ENCODE measurements around the gene C1orf216.
"Not testable (repeated sequence)": the region's sequence is repeated elsewhere in the genome, so short reads cannot be mapped to it uniquely, and the experiment has no call there.

C1orf216 gene

DNA sequence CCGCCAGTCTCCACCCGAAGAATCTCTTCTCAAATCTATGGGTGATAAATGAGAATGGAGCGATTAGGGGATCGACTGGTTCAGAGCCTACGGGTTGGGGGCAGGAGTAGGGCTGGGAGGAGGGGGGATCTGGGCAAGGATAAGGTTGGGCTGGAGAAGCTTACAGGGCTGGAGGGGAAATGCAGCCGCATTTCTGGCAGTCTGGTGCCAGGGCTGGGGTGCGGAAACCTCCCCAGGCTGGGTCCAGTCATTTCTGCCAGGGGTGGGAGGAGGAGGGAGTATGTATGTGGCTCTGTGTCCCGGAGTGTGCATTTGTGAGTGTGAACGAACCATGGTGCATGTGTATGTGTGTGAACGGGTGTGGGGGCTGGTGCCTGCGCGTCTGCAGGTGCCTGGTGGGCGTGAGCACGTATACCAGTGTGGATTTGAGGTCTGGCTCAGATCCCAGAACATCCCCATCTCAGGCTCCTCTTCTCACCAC is 10.2 kb downstream of the C1orf216 start:
- H3K4me3 ChIP-seq (ENCODE audit: low read length), result peak overlapping the region; percentile 48
- no peak for DNase-seq (ENCODE audit: low read depth, low spot score)

- peak overlapping the region; percentile 48 for H3K4me3 ChIP-seq (ENCODE audit: low read length)
These were observed 10.9 kb downstream of the C1orf216 start for GRCh38 chr1:35707601-35708440.

DNA sequence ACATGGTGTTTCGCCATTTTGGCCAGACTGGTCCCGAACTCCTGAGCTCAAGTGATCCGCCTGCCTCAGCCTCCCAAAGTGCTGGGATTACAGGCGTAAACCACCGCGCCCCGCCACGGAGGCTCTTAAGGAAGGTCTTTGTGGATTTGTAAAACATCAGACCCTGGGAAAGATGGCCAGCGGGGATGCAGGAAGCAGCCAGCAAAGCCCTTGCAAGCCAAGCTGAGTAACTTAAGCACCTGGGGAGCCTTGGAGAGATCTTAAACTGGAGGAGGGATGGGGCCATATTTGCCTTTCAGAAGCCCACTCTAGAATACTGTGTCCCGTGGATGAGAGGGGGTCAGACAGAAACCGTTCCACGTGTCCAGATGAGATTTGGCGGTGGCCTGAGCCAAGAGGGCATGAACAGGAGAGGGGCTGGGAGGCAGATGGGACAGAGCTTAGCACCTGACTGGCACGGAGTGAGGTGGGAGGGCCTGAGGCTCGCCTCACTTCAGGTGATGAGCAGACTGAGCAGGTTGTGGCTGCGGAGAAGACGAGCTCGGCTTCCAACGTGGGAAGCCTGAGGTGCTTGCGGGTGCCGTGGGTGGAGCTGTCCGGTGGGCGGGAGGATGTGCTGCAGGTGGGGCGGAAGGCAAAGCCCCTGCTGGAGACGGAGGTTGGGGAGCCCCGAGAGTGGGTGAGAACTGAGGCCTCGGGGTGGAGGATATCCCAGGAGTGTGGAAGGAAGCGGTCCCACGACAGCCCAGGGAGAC is 11.7 kb downstream of the C1orf216 start:
- DNase-seq (ENCODE audit: low read depth, low spot score), result peak; percentile 39

More at GRCh38 chr1:35707601-35708440, 10.9 kb downstream of the C1orf216 start:
- no peak for DNase-seq (ENCODE audit: low read depth, low spot score)

DNA sequence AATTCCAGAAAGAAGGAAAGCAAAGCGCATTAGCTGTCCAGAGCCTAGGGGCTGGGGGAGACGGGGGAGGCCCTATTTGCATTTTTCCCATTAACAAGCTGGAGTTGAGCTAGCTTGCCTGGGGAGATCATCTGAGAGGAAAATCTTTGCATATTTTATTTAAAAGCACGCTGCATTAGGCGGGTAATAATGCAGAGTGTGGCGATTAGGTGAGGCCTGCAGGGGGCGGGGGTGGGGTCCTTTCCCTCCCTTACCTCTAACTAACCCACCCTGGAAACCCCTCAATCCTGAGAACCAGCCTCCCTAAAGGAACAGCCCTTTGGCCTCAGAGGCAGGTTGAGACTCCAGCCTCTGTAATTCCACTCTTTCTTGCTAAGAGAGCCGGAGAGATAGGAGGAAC is 16.2 kb downstream of the C1orf216 start:
- DNase-seq (ENCODE audit: low read depth, low spot score), result no peak
- H3K4me3 ChIP-seq (ENCODE audit: low read length), result no peak overlapping the region

More for the DNA sequence above, 11.7 kb downstream of the C1orf216 start:
- peak overlapping the region; percentile 48 for H3K4me3 ChIP-seq (ENCODE audit: low read length)

DNA sequence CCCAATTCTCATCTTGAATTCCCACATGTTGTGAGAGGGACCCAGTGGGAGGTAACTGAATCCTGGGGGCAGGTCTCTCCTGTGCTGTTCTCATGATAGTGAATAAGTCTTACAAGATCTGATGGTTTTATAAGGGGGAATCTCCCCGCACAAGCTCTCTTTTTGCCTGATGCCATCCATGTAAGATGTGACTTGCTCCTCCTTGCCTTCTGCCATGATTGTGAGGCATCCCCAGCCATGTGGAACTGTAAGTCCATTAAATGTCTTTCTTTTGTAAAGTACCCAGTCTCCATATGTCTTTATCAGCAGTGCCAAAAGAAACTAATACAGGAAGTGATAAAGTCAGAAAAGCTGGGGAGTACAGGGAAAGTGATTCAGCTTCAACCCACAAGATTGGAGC is 19.5 kb downstream of the C1orf216 start:
- DNase-seq (ENCODE audit: low read depth, low spot score); H3K4me3 ChIP-seq (ENCODE audit: low read length): not testable (repeated sequence)

DNA sequence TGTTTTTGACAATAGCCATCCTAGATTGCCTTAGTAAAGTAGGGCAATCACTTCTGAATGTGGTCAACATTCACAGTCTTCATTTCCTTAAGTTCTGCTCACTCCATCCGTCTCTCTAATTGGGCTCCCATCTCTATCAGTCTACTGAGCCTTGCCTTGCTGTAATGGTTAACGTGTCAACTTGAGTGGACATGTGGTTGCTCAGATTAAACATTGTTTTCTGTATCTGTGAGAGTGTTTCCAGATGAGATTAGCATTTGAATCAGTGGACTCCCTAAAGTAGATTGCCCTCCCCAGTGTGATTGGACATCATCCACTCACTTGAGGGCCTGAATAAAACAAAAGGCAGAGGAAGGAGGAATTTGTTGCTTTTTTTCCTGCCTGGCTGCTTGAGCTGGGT is 26.4 kb downstream of the C1orf216 start:
- H3K4me3 ChIP-seq (ENCODE audit: low read length), result no peak overlapping the region
- no peak for DNase-seq (ENCODE audit: low read depth, low spot score)

DNA sequence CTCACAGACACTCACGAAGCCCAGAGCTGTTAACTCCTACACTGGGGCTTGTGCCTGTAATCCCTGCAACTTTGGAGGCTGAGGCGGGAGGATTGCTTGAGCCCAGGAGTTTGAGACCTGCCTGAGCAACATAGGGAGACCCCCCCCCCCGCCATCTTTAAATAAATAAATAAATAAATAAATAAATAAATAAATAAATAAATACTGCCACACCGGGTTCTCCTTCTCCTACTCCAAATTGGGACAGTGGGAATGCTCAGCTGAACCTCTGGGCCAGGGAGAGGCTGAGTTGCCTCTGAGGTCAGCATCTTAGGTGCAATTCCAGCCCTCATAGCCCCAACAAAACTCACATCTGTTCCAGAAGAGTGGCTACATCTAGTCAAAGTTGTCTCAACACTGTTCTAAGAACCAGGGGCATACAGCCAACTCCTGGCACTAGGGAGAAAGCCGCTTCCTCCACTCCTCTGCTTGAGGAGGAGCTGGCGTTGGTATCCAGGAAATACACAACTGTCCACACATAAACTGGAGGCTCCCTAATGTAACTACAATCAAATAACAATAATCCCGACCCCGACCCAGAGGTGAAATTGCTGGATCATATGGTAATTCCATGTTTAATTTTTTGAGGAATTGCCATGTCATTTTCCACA is 27.0 kb downstream of the C1orf216 start:
- DNase-seq (ENCODE audit: low read depth, low spot score), result no peak
- H3K4me3 ChIP-seq (ENCODE audit: low read length), result no peak overlapping the region

- no peak for DNase-seq (ENCODE audit: low read depth, low spot score)
- no peak overlapping the region for H3K4me3 ChIP-seq (ENCODE audit: low read length)
These were observed 27.6 kb downstream of the C1orf216 start for GRCh38 chr1:35691080-35691479.

GRCh38 chr1:35690103-35690502 is 28.6 kb downstream of the C1orf216 start:
- not testable (repeated sequence) for H3K4me3 ChIP-seq (ENCODE audit: low read length); DNase-seq (ENCODE audit: low read depth, low spot score)

GRCh38 chr1:35688161-35688560 is 30.5 kb downstream of the C1orf216 start:
- no peak for DNase-seq (ENCODE audit: low read depth, low spot score)
- no peak overlapping the region for H3K4me3 ChIP-seq (ENCODE audit: low read length)

- no peak for DNase-seq (ENCODE audit: low read depth, low spot score)
- H3K4me3 ChIP-seq (ENCODE audit: low read length), result no peak overlapping the region
These were observed 35.7 kb downstream of the C1orf216 start for GRCh38 chr1:35683012-35683411.

DNA sequence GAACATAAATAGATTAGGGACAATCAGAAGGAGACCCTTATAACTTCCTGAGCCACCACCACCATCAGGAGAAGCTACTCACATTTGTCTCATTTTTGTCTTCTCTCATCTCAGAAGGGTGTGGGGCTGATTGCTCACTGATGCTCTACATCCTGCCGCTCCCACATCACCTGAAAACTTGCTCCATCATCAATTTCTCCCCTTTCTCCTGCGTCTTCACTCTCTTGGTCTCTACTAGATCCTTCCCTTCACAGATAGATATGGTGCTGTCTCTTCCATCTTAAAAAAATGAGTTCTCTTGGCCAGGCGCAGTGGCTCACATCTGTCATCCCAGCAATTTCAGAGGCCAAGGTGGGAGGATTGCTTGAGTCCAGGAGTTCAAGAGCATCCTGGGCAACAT is 38.4 kb downstream of the C1orf216 start:
- H3K4me3 ChIP-seq (ENCODE audit: low read length), result no peak overlapping the region
- no peak for DNase-seq (ENCODE audit: low read depth, low spot score)

DNA sequence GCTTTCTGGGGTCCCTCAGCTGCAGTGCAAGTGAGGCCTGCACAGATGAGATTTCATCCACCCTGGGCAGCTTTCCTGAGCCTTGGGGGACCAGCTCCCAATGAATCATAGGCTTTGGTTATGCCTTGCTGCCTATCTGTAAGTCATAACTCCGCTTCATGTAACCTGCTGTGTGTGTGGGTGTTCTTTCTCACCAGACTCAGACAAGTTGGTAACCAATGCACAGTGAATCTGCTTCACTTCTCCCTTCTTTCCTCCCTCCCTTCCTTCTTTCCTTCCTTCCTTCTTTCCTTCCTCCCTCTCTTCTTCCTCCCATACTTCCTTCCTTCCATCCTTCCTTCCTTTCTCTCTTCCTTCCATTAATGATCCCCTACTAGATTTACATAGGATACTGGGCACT is 42.9 kb downstream of the C1orf216 start:
- DNase-seq (ENCODE audit: low read depth, low spot score), result no peak

DNA sequence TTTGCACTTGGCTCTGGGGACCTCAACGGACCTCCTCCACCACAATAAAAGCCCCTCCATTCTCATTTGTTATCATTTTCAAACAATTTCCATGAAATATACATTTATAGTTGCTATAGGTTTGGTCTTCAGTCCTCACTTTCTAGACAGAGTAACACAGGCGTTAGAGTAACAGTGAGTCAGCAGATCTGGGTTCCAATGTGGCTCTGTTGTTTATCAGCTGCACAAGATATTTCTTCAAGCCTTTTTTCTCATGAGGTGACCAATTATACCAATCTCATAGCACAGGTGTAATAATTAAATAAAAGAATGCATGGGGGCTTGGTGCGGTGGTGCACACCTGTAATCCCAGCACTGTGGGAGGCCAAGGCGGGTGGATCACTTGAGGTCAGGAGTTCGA is 44.6 kb downstream of the C1orf216 start:
- DNase-seq (ENCODE audit: low read depth, low spot score), result no peak
- H3K4me3 ChIP-seq (ENCODE audit: low read length), result no peak overlapping the region

More for the DNA sequence above, 42.9 kb downstream of the C1orf216 start:
- H3K4me3 ChIP-seq (ENCODE audit: low read length), result no peak overlapping the region

GRCh38 chr1:35672116-35672515 is 46.6 kb downstream of the C1orf216 start:
- no peak overlapping the region for H3K4me3 ChIP-seq (ENCODE audit: low read length)
- DNase-seq (ENCODE audit: low read depth, low spot score), result no peak

DNA sequence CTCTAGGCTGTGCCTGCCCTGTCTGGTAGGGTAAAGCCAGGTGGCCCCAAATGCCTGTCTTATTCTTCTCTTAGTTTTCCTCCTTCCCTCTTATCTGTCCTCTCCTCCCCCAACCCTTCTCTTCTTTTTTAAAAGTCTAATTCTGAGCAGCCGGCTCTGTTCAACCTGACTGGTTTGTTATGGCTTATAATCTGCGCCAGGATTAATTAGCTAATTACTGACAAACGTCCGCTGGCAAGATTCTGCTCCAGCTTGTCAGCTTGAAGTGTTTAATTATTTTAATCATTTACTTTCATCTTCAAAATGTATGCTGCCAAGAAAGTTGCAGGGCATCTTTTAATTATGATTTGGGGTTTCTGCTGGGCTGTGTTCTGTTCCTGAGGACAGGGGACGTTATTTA is 50.2 kb downstream of the C1orf216 start:
- DNase-seq (ENCODE audit: low read depth, low spot score), result no peak
- H3K4me3 ChIP-seq (ENCODE audit: low read length), result no peak overlapping the region

DNA sequence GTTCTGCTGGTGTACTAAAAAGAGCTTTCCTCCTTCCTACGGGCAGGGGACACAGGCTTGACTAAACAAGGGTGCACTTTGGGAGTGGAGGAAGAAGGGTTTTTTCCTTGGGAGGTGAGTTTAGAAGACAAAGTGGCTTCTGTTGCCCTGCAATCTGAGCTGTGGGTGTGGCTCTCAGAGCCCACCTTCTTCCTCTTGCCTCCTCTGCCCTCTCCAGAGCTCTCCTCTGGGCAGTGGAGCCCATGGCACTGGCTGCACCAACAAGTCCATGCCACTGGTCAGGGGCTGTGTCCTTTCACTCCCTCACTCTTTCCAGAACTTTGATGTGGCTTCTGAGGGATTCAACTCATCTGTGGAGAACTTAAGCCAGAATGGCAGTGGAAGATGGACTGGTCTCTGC is 51.8 kb downstream of the C1orf216 start:
- H3K4me3 ChIP-seq (ENCODE audit: low read length), result no peak overlapping the region
- DNase-seq (ENCODE audit: low read depth, low spot score), result no peak

- no peak for DNase-seq (ENCODE audit: low read depth, low spot score)
- no peak overlapping the region for H3K4me3 ChIP-seq (ENCODE audit: low read length)
These were observed 52.5 kb downstream of the C1orf216 start for GRCh38 chr1:35666216-35666615.
